Muscle layer of colon (tissue), 2 donors: ENCODE results near the gene ZG16.
"Not testable (repeated sequence)": the region's sequence is repeated elsewhere in the genome, so short reads cannot be mapped to it uniquely, and the experiment has no call there.

Experiments used
- H3K27ac ChIP-seq: one replicate; pipeline ENCODE4 v1.7.0; 2013; ENCODE audit warnings: low read depth, mild to moderate bottlenecking, low read length, moderate library complexity
- H3K27me3 ChIP-seq, 2 donors: one replicate each; pipeline ENCODE4 v1.7.0; 2013; ENCODE audit warnings: low read length in 2 of 2, mild to moderate bottlenecking in 2 of 2; ENCODE audit not compliant: insufficient read depth in 2 of 2, control insufficient read depth in 1 of 2
- H3K36me3 ChIP-seq: one replicate; pipeline ENCODE4 v1.7.0; 2013; ENCODE audit warnings: mild to moderate bottlenecking, low read length; ENCODE audit not compliant: insufficient read depth
- H3K4me1 ChIP-seq: one replicate; pipeline ENCODE4 v1.7.0; 2013; ENCODE audit warnings: mild to moderate bottlenecking, low read length; ENCODE audit not compliant: insufficient read depth
- H3K4me3 ChIP-seq, 2 donors: one replicate each; pipeline ENCODE4 v1.7.0; 2013; ENCODE audit warnings: low read length in 2 of 2, low read depth in 1 of 2, mild to moderate bottlenecking in 1 of 2, moderate library complexity in 1 of 2
- H3K9ac ChIP-seq: one replicate; pipeline ENCODE4 v1.7.0; 2013; ENCODE audit warnings: low read length
- H3K9me3 ChIP-seq: one replicate; pipeline ENCODE4 v1.7.0; 2013; ENCODE audit warnings: mild to moderate bottlenecking, low read length
- donor health status: abdominal sarcoma.
- donor health status: Adenocarcinoma of cecum.

The ZG16 gene

DNA sequence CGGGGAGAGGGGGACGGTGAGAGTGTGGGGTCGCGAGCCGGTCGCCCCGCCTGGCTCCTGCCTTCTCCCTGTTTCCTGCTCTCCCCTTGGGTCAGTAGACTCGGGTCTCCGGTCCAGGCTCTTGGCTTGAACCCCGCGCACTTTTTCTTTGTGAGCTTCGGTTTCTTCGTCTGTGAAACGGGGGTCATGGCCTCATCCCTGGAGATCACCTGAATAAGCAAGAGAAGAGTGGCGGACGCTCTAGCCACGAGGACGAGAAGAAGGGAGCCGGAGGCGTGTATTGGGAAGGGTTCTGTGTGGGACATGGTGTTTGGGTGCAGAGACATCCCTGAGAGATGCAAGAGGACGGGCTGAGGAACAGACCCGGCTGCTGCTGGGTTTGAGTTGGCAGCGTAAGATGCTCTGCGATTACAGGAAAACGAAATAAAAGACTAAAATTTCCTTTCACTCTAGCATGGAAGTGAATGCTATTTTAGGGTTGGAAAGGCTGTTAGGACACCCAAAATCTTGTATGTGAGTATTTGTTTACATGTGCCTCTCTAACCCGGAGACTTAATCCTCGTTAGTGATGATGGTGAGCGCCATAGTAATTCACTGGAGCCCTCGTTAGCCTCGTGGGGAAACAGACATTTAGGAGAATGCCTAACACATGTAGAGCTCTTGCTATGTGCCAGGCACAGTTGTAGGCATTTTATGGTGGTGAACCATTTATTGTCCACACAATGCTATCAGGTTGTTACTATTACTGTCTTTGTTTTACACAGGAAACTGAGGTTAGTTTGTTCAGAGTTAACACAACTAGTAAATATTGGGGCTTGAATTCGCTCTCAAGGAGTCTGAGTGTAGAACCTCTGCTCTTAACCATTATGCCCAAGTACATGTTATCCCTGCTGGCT, 13.1 kb downstream of the ZG16 start:
- H3K4me1 ChIP-seq: peaks cover 9% of the 10 kb centered on the region
- H3K4me3 ChIP-seq: peak overlapping the region; percentile 93 to 94
- no peaks in the 10 kb centered on the region for H3K9me3 ChIP-seq
- no peaks in the 10 kb centered on the region for H3K36me3 ChIP-seq
- no peaks in the 10 kb centered on the region for H3K27me3 ChIP-seq
- H3K9ac ChIP-seq: peak overlapping the region; percentile 50
- peak overlapping the region; percentile 47 for H3K27ac ChIP-seq

DNA sequence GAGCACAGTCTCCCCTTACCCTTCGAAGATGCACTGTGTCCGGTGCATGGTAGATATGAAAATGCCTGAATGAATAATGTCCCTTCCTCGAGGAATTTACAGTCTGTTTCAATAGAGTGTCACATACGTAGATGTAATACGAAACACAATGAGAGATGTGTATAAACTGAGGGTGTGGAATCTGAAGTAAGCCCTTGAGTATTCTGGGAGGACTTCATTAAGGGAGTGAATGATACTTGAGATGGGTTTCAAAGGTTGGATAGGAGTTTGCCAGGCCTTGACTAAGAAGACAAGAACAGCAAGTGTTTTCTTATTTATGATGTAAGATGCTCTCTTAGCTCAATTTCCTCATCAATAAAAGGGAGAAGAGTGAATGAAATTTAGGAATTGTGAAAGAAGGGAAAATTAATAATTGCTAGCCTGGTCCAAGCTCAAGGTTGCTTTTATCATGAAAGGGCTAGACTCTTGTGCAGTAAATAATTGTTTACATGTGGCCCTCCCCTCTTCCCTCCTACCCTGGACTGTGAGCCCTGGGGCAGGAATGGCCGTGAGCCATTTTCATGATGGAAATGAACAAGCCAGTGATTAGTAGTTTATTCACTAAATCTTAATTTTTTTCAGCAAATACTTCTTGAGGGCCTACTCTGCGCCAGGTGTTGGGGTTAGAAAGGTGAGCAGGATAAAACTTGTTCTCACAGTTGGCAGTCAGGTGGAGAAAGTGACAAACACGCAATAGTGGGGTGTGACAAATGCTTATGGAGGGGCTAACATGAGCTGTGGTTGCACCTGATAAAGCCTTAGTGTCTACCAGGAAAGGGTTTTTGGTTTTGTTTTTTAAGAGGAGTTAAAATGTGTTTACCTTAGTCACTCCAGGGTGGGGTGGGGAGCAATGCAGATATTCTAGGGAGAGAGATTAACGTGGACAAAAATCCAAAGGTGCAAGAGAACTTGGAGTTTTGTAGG, 14.1 kb downstream of the ZG16 start:
- Histone ChIP-seq H3K9me3 (no peaks in the 10 kb centered on the region), H3K36me3 (peaks cover 6% of the 10 kb centered on the region), H3K4me3 (peak overlapping the region in 1 of 2 donors; percentile 93), H3K27me3 (no peaks in the 10 kb centered on the region), H3K27ac (no peak overlapping the region), H3K9ac (peak overlapping the region; percentile 50), H3K4me1 (peaks cover 9% of the 10 kb centered on the region)

GRCh38 chr16:29793153-29793552, 15.1 kb downstream of the ZG16 start:
- H3K27me3 ChIP-seq, H3K9me3 ChIP-seq, H3K27ac ChIP-seq, H3K4me1 ChIP-seq, H3K4me3 ChIP-seq, H3K9ac ChIP-seq: not testable (repeated sequence)
- peaks cover 15% of the 10 kb centered on the region for H3K36me3 ChIP-seq

GRCh38 chr16:29794231-29794710, 16.2 kb downstream of the ZG16 start:
- Histone ChIP-seq H3K4me3 (no peak overlapping the region), H3K9me3 (no peaks in the 10 kb centered on the region), H3K9ac (no peak overlapping the region), H3K36me3 (peaks cover 26% of the 10 kb centered on the region), H3K27ac (no peak overlapping the region), H3K4me1 (peaks cover 9% of the 10 kb centered on the region), H3K27me3 (no peaks in the 10 kb centered on the region)

DNA sequence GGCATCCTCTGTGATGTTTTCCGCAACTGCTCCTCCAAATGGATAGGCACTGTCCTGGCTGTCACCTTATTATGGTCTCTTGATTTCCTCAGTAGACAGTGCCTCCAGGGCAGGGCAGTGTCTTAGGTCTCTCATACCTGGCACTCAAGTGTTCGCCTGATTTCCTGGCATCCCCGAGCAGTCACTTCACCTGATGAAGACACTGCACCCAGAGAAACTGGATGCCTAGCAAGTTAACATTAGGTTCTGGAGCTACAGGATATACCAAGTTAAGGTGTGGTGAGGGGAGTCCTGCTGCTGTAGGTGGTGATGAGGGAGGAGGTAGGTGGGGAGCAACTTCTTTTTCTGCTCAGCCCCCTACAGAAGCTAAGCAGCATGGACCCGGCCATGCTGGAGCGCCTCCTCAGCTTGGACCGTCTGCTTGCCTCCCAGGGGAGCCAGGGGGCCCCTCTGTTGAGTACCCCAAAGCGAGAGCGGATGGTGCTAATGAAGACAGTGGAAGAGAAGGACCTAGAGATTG, 24.4 kb downstream of the ZG16 start:
- H3K36me3 ChIP-seq: peaks cover 24% of the 10 kb centered on the region
- H3K9me3 ChIP-seq: no peaks in the 10 kb centered on the region
- no peak overlapping the region for H3K9ac ChIP-seq
- no peak overlapping the region for H3K27ac ChIP-seq
- no peaks in the 10 kb centered on the region for H3K27me3 ChIP-seq
- H3K4me1 ChIP-seq: peaks cover 9% of the 10 kb centered on the region
- H3K4me3 ChIP-seq: no peak overlapping the region

GRCh38 chr16:29804020-29804419, 26.0 kb downstream of the ZG16 start:
- Histone ChIP-seq H3K4me3 (peak overlapping the region in 1 of 2 donors; percentile 83), H3K9me3 (no peaks in the 10 kb centered on the region), H3K36me3 (peaks cover 20% of the 10 kb centered on the region), H3K27me3 (no peaks in the 10 kb centered on the region), H3K27ac (peak overlapping the region; percentile 93), H3K9ac (peak overlapping the region; percentile 93), H3K4me1 (peaks cover 20% of the 10 kb centered on the region)

GRCh38 chr16:29804455-29805231, 26.6 kb downstream of the ZG16 start:
- peaks cover 17% of the 10 kb centered on the region for H3K36me3 ChIP-seq

DNA sequence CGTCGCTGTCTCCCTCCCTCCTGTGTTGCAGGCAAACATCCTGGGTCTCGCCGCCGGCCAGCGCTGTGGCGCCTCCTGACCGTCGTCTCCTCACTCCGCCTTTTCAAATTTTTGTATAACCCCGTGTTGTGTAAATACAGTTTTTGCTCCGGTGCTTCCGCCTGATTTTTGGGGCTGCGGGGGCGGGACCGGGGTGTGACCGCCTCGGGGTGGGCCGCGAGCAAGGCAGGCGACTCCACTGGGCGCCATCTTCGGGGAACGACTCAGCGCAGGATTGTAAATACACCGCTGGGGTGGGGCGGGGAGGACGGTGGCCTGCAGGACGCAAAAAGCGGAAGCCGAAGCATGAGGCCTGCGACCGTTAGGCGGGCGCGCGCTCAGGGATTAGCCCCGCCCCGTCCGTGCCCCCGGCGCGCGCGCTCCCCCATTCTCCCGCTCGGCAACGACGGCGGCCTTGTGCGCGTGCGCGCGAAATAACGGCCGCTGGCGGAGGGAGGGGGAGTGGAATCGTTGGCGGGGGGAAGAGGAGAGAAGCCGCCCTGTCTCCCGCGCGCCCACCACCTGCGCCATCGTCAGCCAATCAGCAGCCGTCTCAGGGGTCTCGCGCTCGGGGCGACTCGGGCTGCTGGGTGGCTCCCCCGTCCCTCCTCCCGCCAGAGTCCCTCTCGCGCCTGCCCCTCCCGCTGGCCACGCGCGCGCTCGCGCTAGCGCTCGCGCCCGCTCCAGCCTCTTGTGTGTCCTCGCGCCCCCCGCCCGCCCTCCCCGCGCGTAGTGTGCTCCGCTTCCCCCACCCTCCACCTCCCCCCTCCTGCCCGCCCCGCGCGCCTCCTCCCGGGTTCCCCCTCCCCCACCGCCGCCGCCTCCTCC, 27.4 kb downstream of the ZG16 start:
- Histone ChIP-seq H3K4me1 (peaks cover 34% of the 10 kb centered on the region), H3K9me3 (no peaks in the 10 kb centered on the region), H3K27ac (peak overlapping the region; percentile 93), H3K36me3 (peaks cover 17% of the 10 kb centered on the region), H3K4me3 (peak overlapping the region; percentile 55 to 83), H3K27me3 (no peaks in the 10 kb centered on the region), H3K9ac (peak overlapping the region; percentile 93)

More at GRCh38 chr16:29804455-29805231, 26.6 kb downstream of the ZG16 start:
- Histone ChIP-seq H3K27ac (peak overlapping the region; percentile 93), H3K4me1 (peaks cover 26% of the 10 kb centered on the region), H3K9me3 (no peaks in the 10 kb centered on the region), H3K9ac (peak overlapping the region; percentile 93), H3K27me3 (no peaks in the 10 kb centered on the region), H3K4me3 (peak overlapping the region; percentile 55 to 83)

GRCh38 chr16:29806099-29806579, 28.1 kb downstream of the ZG16 start, which contains the start of gene MAZ:
TSS of gene MAZ (plus strand) at chr16:29806529. CDS start at chr16:29806702, 173 bp downstream.
- Histone ChIP-seq H3K27ac (peak within 1 kb of the TSS; percentile 94), H3K9ac (no peak within 1 kb of the TSS), H3K4me3 (peak within 1 kb of the TSS; percentile 55 to 83), H3K36me3 (peaks cover 17% of the 10 kb centered on the region), H3K9me3 (no peaks in the 10 kb centered on the region), H3K27me3 (no peaks in the 10 kb centered on the region), H3K4me1 (peaks cover 41% of the 10 kb centered on the region)
